Endodermal cell (in vitro differentiated cells): Measurements from ENCODE around the gene NFYB. TPM values are rescaled to one million over a fixed set of nuclear protein-coding genes. Genes with fewer than 3 reads are reported as not detected.

Experiments used
- DNase-seq: peaks from one replicate; pipeline ENCODE4 v3.0.0-alpha.2; 2017
- H3K27ac ChIP-seq: 2 replicates; pipeline ENCODE4 v1.5.1; 2013; ENCODE audit warnings: mild to moderate bottlenecking, low read depth, low read length, moderate library complexity
- H3K27me3 ChIP-seq: 2 replicates; pipeline ENCODE4 v1.6.1; 2013; ENCODE audit warnings: mild to moderate bottlenecking, low read length, moderate library complexity; ENCODE audit not compliant: insufficient read depth, control insufficient read depth, poor library complexity, severe bottlenecking
- H3K36me3 ChIP-seq: 2 replicates; pipeline ENCODE4 v1.7.0; 2013; ENCODE audit warnings: mild to moderate bottlenecking, low read length, moderate library complexity; ENCODE audit not compliant: control insufficient read depth, insufficient read depth
- H3K4me1 ChIP-seq: one replicate; pipeline ENCODE4 v1.7.0; 2013; ENCODE audit warnings: low read length; ENCODE audit not compliant: control insufficient read depth, insufficient read depth
- H3K4me3 ChIP-seq: 2 replicates; pipeline ENCODE4 v1.5.1; 2013; ENCODE audit warnings: mild to moderate bottlenecking, low read length, moderate library complexity
- H3K9ac ChIP-seq: 2 replicates; pipeline ENCODE4 v1.6.1; 2013; ENCODE audit warnings: mild to moderate bottlenecking, low read length, moderate library complexity; ENCODE audit not compliant: poor library complexity, severe bottlenecking; ENCODE audit errors: extremely low read depth
- H3K9me3 ChIP-seq: 2 replicates; pipeline ENCODE4 v1.6.1; 2013; ENCODE audit warnings: mild to moderate bottlenecking, low read length, moderate library complexity; ENCODE audit not compliant: control insufficient read depth
- H3K27ac Mint-ChIP-seq: 2 replicates; pipeline ENCODE4 v1.8.0; 2020; ENCODE audit warnings: mixed read lengths
- H3K27me3 Mint-ChIP-seq: 2 replicates; pipeline ENCODE4 v1.8.0; 2021; ENCODE audit warnings: mild to moderate bottlenecking, mixed read lengths; ENCODE audit not compliant: insufficient read depth
- H3K36me3 Mint-ChIP-seq: 2 replicates; pipeline ENCODE4 v1.8.0; 2020; ENCODE audit warnings: low read depth, mixed read lengths
- H3K4me1 Mint-ChIP-seq: 2 replicates; pipeline ENCODE4 v1.8.0; 2020; ENCODE audit warnings: mixed read lengths
- H3K4me3 Mint-ChIP-seq: 2 replicates; pipeline ENCODE4 v1.8.0; 2020; ENCODE audit warnings: mild to moderate bottlenecking, moderate library complexity, mixed read lengths
- H3K9me3 Mint-ChIP-seq: 2 replicates; pipeline ENCODE4 v1.8.0; 2020; ENCODE audit warnings: mild to moderate bottlenecking, mixed read lengths
- WGBS, 2 experiments: methylation state at CpG; one replicate each; pipeline versions ENCODE4 v1.1.5 to v1.1.7; 2013; ENCODE audit warnings: missing lambda C conversion rate in 2 of 2, mixed read lengths in 1 of 2; ENCODE audit not compliant: insufficient coverage in 1 of 2, insufficient read length in 1 of 2; 5-methylcytosine and 5-hydroxymethylcytosine counted together
- total RNA-seq, 2 donors: library from RNA; stranded (reverse); fragmentation: NEBNext Ultra II Directional in 1 of 2; extraction: Animal tissue kit (Norgen Biotek cat#: 25700) in 1 of 2; gene quantifications; 2 replicates in 1 of 2; 3 replicates in 1 of 2; pipeline ENCODE4 v1.2.1, GENCODE V29; 2021
- TF ChIP-seq, protein P1 (sequence below): fragments of 200-600 bp; sonication (generic); conservative IDR thresholded peaks from 2 replicates; pipeline ENCODE4 v1.5.0; 2021; ENCODE audit warnings: antibody characterized with exemption, mild to moderate bottlenecking

Gene NFYB
- total RNA-seq, 2 donors from 2014 or later = 31.2 to 36.3 TPM

DNA sequence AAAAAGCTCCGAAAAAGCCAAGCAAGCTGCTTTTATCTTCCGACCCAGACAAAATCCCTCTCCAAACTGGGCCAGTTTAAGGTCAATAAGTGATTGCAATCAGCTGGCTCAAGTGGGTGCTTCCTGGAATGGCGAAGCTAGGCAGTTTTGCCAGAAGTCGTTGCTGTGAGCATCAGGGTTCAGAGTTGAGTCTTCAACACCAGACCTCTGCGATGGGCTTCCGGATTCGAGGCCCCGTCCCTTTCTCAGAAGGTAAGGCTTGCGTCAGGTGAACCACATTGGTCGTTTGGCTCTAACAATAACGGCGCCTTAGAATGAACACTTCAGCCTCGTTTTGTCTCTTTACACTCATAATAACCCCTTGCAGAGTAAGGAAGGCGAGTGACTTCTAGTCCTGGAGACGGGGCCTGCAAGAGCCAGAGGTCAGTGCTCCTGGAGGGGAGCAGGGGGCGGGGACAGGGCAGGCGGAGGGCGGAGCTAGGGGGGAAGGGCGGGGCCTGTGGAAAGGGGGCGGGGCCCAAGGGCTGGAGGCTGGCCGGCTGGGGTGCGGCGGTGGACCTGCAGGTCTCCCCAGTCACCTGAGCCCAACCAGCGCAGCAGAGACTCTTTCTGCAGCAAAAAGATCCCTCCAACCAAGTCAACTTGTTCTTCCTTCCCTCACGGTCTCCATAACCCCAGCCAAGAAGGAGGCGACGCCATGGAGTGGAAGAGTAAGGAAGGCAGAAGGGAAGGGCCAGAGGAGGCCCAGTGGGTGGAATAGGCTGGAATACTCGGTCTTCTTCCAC is 34.0 kb upstream of the NFYB start:
- Histone ChIP-seq H3K4me3 (no peak overlapping the region), H3K9me3 (no peaks in the 10 kb centered on the region)

DNA sequence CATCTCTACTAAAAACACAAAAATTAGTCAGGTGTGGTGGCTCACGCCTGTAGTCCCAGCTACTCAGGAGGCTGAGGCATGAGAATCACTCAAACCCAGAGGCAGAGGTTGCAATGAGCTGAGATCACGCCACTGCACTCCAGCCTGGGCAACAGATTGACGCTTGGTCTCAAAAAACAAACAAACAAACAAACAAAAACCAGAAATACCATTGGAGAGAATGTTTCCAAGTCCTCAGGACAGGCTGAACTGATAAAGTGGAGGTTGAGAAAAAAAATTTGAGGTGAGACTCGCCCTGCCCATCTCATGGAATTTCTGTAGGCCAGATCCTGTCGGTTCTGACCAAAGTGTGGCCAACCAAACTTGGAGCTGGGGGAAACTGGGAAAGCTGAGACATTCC is 30.6 kb upstream of the NFYB start:
- Histone ChIP-seq H3K27me3 (no peaks in the 10 kb centered on the region), H3K36me3 (no peaks in the 10 kb centered on the region), H3K27ac (no peak overlapping the region), H3K9ac (no peak overlapping the region), H3K4me3 (no peak overlapping the region), H3K4me1 (no peaks in the 10 kb centered on the region), H3K9me3 (no peaks in the 10 kb centered on the region)
- Mint-ChIP-seq H3K36me3 (no peaks in the 10 kb centered on the region), H3K4me1 (no peaks in the 10 kb centered on the region), H3K9me3 (peaks cover 2% of the 10 kb centered on the region), H3K4me3 (no peak overlapping the region), H3K27me3 (no peaks in the 10 kb centered on the region), H3K27ac (no peak overlapping the region)
- DNase-seq = no peak
- WGBS, 2 experiments = 86 to 95% methylated on average over 4 to 5 of the region's 5 CpGs
- TF ChIP-seq, protein P1, sequence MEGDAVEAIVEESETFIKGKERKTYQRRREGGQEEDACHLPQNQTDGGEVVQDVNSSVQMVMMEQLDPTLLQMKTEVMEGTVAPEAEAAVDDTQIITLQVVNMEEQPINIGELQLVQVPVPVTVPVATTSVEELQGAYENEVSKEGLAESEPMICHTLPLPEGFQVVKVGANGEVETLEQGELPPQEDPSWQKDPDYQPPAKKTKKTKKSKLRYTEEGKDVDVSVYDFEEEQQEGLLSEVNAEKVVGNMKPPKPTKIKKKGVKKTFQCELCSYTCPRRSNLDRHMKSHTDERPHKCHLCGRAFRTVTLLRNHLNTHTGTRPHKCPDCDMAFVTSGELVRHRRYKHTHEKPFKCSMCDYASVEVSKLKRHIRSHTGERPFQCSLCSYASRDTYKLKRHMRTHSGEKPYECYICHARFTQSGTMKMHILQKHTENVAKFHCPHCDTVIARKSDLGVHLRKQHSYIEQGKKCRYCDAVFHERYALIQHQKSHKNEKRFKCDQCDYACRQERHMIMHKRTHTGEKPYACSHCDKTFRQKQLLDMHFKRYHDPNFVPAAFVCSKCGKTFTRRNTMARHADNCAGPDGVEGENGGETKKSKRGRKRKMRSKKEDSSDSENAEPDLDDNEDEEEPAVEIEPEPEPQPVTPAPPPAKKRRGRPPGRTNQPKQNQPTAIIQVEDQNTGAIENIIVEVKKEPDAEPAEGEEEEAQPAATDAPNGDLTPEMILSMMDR = no peak

More for the DNA sequence above, 34.0 kb upstream of the NFYB start:
- H3K27ac ChIP-seq = no peak overlapping the region
- Mint-ChIP-seq H3K4me3 (no peak overlapping the region), H3K27ac (no peak overlapping the region), H3K9me3 (peaks cover 2% of the 10 kb centered on the region), H3K4me1 (no peaks in the 10 kb centered on the region), H3K27me3 (peaks cover 4% of the 10 kb centered on the region), H3K36me3 (no peaks in the 10 kb centered on the region)
- no peaks in the 10 kb centered on the region for H3K27me3 ChIP-seq
- no peaks in the 10 kb centered on the region for H3K4me1 ChIP-seq
- TF ChIP-seq, protein P1 = no peak
- WGBS, 2 experiments = 94 to 97% methylated on average over 13 to 28 of the region's 28 CpGs
- no peak overlapping the region for H3K9ac ChIP-seq
- peak; percentile 86 for DNase-seq
- no peaks in the 10 kb centered on the region for H3K36me3 ChIP-seq

DNA sequence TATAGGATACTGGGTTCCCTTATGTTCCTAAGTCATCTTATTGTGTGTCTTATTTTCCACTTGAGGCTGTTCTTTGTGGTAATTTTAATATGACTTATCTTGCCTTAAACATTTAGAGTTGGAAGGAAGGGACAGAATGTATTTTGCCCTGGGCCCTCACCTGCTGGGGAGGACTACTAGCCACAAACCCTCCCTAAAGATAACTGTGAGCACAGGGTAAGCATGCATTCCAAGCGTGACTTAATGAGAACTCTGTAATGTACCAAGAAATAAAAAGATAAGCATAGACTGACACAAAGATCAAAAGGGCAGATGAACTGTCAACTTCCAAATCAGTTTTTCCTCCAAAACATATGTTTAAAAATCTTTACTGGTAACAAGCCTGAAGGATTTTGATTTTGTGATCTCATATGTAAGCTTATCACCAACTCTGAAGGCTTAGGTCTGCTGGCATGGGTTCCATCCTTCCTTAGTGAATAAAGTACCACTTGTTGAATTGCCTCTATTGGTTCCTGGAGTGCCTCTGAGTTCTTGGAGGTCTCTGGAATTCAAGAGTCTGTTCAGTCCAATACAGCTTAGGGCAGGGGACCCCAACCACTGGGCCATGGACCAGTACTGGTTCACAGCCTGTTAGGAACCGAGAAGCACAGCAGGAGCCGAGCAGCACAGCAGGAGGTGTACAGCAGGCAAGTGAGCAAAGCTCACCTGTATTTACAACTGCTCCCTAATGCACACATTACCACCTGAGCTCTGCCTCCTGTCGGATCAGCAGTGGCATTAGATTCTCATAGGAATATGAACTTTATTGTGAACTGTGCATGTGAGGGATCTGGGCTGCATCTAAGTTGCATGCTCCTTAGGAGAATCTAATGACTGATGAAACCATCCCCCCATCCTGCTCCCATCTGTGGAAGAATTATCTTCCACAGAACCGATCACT is 29.8 kb upstream of the NFYB start:
- Histone ChIP-seq H3K9ac (no peak overlapping the region), H3K27me3 (no peaks in the 10 kb centered on the region), H3K4me1 (no peaks in the 10 kb centered on the region), H3K4me3 (no peak overlapping the region), H3K36me3 (no peaks in the 10 kb centered on the region), H3K27ac (no peak overlapping the region), H3K9me3 (no peaks in the 10 kb centered on the region)
- Mint-ChIP-seq H3K27ac (no peak overlapping the region), H3K4me3 (no peak overlapping the region), H3K36me3 (no peaks in the 10 kb centered on the region), H3K4me1 (no peaks in the 10 kb centered on the region), H3K9me3 (peaks cover 2% of the 10 kb centered on the region), H3K27me3 (no peaks in the 10 kb centered on the region)
- TF ChIP-seq, protein P1 = no peak
- 94% methylated on average over 3 to 5 of the region's 5 CpGs for WGBS, 2 experiments
- no peak for DNase-seq
